Left ventricle myocardium inferior (tissue), 1 donor: Measurements from ENCODE around the gene MDH1B. TPM values are rescaled to one million over a fixed set of nuclear protein-coding genes. Genes with fewer than 3 reads are reported as not detected.
"Not testable (repeated sequence)": the region's sequence is repeated elsewhere in the genome, so short reads cannot be mapped to it uniquely, and the experiment has no call there.

Experiments
- DNase-seq: peaks from one replicate; pipeline ENCODE4 v3.0.0-alpha.2; 2020
- H3K27ac ChIP-seq: fragments of 200-600 bp; replicated peaks from 2 replicates; pipeline ENCODE4 v1.8.0; 2021
- H3K27me3 ChIP-seq: fragments of 200-600 bp; 2 replicates; pipeline ENCODE4 v1.8.0; 2021; ENCODE audit warnings: low read depth
- H3K36me3 ChIP-seq: fragments of 200-600 bp; 2 replicates; pipeline ENCODE4 v1.8.0; 2021
- H3K4me1 ChIP-seq: fragments of 200-600 bp; 2 replicates; pipeline ENCODE4 v1.8.0; 2021
- H3K4me3 ChIP-seq: fragments of 200-600 bp; 2 replicates; pipeline ENCODE4 v1.8.0; 2021; ENCODE audit warnings: mild to moderate bottlenecking, moderate library complexity
- H3K9me3 ChIP-seq: fragments of 200-600 bp; replicated peaks from 2 replicates; pipeline ENCODE4 v1.8.0; 2021
- intact Hi-C: fragments of 100-400 bp; cut with micrococcal nuclease; formaldehyde crosslinking; loops from one replicate; pipeline ENCODE4 v1.11.0; 2022
- long read RNA-seq: library from polyadenylated mRNA; unstranded; transcript quantifications from one replicate; pipeline ENCODE4 v2.0.0, GENCODE V29; 2021
- total RNA-seq: library from RNA; stranded (reverse); fragmentation: NEBNext Ultra II Directional; extraction: Animal tissue kit (Norgen Biotek cat#: 25700); gene quantifications from one replicate; pipeline ENCODE4 v1.2.1, GENCODE V29; 2021
- TF ChIP-seq, protein P1 (sequence below): fragments of 200-600 bp; IDR thresholded peaks from 2 replicates; pipeline ENCODE4 v1.8.0; 2021; ENCODE audit warnings: antibody characterized with exemption, mild to moderate bottlenecking, borderline replicate concordance
- donor health status: DM: no; HTN: yes; CAD: no; lungs with severe emphysema.

Gene MDH1B
- 0.69 TPM for total RNA-seq
- long read RNA-seq, partial matches to known transcripts: 0 of 1 reads
- long read RNA-seq, other reads (novel, unspliced or antisense): 0 of 1 reads

GRCh38 chr2:206765242-206766056 is at the start of gene MDH1B, which contains the start of gene FASTKD2:
MDH1B (minus strand) TSS chr2:206765328; CDS start chr2:206765271, 57 bp downstream.
FASTKD2 (plus strand) TSS chr2:206765606; CDS start chr2:206766694, 1,088 bp downstream.
- Histone ChIP-seq H3K4me1 (peaks cover 54% of the 10 kb centered on the region), H3K27ac (peak within 1 kb of the TSS; percentile 92), H3K27me3 (no peaks in the 10 kb centered on the region), H3K36me3 (peaks cover 31% of the 10 kb centered on the region), H3K9me3 (no peaks in the 10 kb centered on the region), H3K4me3 (peak within 1 kb of the TSS; percentile 92)
- TF ChIP-seq, protein P1, sequence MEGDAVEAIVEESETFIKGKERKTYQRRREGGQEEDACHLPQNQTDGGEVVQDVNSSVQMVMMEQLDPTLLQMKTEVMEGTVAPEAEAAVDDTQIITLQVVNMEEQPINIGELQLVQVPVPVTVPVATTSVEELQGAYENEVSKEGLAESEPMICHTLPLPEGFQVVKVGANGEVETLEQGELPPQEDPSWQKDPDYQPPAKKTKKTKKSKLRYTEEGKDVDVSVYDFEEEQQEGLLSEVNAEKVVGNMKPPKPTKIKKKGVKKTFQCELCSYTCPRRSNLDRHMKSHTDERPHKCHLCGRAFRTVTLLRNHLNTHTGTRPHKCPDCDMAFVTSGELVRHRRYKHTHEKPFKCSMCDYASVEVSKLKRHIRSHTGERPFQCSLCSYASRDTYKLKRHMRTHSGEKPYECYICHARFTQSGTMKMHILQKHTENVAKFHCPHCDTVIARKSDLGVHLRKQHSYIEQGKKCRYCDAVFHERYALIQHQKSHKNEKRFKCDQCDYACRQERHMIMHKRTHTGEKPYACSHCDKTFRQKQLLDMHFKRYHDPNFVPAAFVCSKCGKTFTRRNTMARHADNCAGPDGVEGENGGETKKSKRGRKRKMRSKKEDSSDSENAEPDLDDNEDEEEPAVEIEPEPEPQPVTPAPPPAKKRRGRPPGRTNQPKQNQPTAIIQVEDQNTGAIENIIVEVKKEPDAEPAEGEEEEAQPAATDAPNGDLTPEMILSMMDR: no peak
- peak; percentile 88 for DNase-seq
- intact Hi-C loops: no loop called here

- Histone ChIP-seq H3K9me3 (peaks cover 14% of the 10 kb centered on the region), H3K27me3 (no peaks in the 10 kb centered on the region), H3K4me1 (no peaks in the 10 kb centered on the region), H3K27ac (no peak overlapping the region), H3K4me3 (no peak overlapping the region), H3K36me3 (peaks cover 8% of the 10 kb centered on the region)
- intact Hi-C loops: no loop called here
- DNase-seq: no peak
- TF ChIP-seq, protein P1: no peak
Observed at GRCh38 chr2:206814498-206814897, 49.4 kb upstream of the MDH1B start.

- intact Hi-C loops, H3K27me3 ChIP-seq, H3K36me3 ChIP-seq, H3K27ac ChIP-seq, DNase-seq, H3K4me1 ChIP-seq, H3K4me3 ChIP-seq: not testable (repeated sequence)
- peaks cover 14% of the 10 kb centered on the region for H3K9me3 ChIP-seq
Observed at GRCh38 chr2:206812471-206812870, 47.3 kb upstream of the MDH1B start.

DNA sequence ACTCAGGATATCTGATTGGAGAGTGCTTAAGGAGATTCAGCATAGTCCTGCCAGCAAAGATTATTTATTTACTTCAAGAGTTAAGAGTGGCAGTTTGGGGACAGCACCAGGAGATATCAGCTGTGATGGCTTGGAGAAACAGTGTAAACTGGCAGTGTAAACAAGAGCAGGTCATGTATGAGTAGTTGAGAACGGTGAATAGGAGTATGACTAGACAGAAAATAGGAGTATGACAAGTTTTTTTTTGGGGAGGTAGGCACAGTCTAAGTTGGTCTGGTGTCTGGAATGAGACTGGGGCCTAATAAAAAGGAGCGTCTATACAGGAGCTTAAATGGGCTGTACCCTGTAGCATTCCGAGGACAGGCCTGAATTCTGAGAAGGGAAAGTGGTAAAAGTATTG is 42.5 kb upstream of the MDH1B start:
- H3K27ac ChIP-seq: not testable (repeated sequence)
- intact Hi-C loops: loop anchor here (10.0 kb wide), 1 partner anchor 177 kb away; no protein-coding TSS in a partner anchor

DNA sequence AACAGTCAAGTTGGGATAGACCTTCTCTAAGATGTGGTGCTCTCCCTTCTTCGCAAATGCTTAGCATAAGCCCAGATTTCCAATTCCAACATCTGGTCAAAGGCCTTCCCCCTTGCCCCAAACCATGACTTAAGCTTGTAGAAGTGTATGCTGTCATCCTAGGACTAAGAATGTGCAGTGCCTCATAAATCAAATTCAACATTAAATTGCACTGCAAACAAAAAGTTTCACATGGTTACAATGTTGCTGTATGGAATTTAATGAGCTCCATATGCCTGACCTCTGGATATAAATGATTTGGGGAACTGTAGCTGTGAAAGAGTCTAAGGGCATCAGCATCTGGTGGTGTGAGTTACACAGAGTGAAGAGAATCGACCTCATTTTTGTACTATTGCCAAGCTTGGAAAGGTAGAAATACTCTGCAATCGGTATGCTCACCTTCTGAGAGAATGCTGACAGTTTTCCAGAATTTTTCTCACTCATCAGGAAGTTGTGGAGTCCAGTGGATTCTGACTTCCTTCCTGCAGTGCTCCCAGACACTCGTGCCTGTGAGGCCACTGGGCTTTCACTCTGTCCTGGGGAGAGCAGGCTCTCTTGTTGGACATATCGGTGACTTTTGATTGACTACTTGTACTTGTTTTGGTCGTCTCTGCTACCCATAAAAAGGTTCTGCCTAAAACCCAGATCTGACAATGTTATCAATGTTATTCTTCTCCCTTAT is 40.9 kb upstream of the MDH1B start:
- no peaks in the 10 kb centered on the region for H3K9me3 ChIP-seq
- no peak for DNase-seq
- intact Hi-C loops: loop anchor here (10.0 kb wide), 1 partner anchor 179 kb away; no protein-coding TSS in a partner anchor
- TF ChIP-seq, protein P1: no peak
- no peak overlapping the region for H3K27ac ChIP-seq
- H3K4me1 ChIP-seq: peaks cover 25% of the 10 kb centered on the region
- H3K4me3 ChIP-seq: no peak overlapping the region
- H3K27me3 ChIP-seq: no peaks in the 10 kb centered on the region
- no peaks in the 10 kb centered on the region for H3K36me3 ChIP-seq

More for the DNA sequence above, 42.5 kb upstream of the MDH1B start:
- H3K4me1 ChIP-seq, H3K36me3 ChIP-seq, H3K9me3 ChIP-seq, H3K27me3 ChIP-seq, H3K4me3 ChIP-seq, DNase-seq: not testable (repeated sequence)

GRCh38 chr2:206804326-206804725 is 39.2 kb upstream of the MDH1B start:
- DNase-seq: no peak
- Histone ChIP-seq H3K27ac (peak overlapping the region; percentile 31), H3K9me3 (no peaks in the 10 kb centered on the region), H3K4me3 (no peak overlapping the region), H3K27me3 (no peaks in the 10 kb centered on the region), H3K36me3 (no peaks in the 10 kb centered on the region), H3K4me1 (peaks cover 35% of the 10 kb centered on the region)
- TF ChIP-seq, protein P1: no peak
- intact Hi-C loops: loop anchor here (10.0 kb wide), 1 partner anchor 180 kb away; no protein-coding TSS in a partner anchor
